GM19452 (cell line): ENCODE data around the gene TBC1D1.

Experiments
- ATAC-seq: cut with Tn5 transposase; IDR thresholded peaks from one replicate; pipeline ENCODE4 v1.9.1; 2021; ENCODE audit not compliant: unreplicated experiment

TBC1D1 gene

GRCh38 chr4:38045289-38045988 is 154.6 kb downstream of the TBC1D1 start:
- ATAC-seq = no peak

- ATAC-seq = no peak
Observed at GRCh38 chr4:38046727-38047489, 156.0 kb downstream of the TBC1D1 start.

DNA sequence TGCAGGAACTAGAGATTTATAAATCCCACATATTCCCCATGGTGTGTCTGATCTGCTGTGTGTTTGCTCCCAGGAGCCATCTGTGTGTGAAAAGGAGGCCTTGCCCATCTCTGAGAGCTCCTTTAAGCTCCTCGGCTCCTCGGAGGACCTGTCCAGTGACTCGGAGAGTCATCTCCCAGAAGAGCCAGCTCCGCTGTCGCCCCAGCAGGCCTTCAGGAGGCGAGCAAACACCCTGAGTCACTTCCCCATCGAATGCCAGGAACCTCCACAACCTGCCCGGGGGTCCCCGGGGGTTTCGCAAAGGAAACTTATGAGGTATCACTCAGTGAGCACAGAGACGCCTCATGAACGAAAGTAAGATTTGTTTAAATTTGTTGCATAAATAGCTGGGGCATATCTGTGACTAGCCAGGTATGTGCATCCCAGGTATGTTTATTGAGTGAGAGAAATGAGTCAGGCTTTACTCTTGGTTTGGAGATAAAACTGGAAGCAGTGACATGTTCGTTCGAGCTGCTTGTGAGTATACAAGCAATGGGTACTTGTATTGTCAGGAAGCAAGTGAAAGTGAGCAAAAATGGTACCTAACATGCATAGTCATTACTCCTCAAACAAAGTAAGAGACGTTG is 158.8 kb downstream of the TBC1D1 start:
- no peak for ATAC-seq

- ATAC-seq = no peak
Observed at GRCh38 chr4:38050560-38051350, 159.9 kb downstream of the TBC1D1 start.

- ATAC-seq = no peak
Observed at GRCh38 chr4:38055566-38055965, 164.7 kb downstream of the TBC1D1 start.

GRCh38 chr4:38056011-38056685 is 165.3 kb downstream of the TBC1D1 start:
- no peak for ATAC-seq

DNA sequence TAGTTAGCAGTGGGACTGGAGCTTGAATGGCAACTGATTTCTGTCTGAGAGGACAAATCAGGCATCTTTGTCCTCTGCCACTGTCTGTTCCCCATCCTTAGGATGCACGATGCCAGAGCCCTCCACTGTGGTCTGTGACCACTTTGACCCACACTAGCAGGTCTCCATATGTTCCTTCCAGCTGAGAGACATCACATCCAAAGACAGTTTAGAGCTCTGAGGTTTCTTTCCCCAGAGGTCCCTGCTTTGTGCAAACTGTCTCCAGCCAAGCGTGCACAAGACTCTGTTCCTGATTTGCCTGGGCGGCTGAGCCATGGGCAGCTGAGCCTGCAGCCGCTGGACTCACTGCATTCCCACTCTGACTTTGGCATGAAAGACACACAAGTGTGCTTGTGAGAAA is 167.3 kb downstream of the TBC1D1 start:
- no peak for ATAC-seq

GRCh38 chr4:38060829-38061431 is 170.0 kb downstream of the TBC1D1 start:
- no peak for ATAC-seq

- peak; percentile 74 for ATAC-seq
Observed at GRCh38 chr4:38062088-38062775, 171.3 kb downstream of the TBC1D1 start.

GRCh38 chr4:38062776-38063097 is 171.9 kb downstream of the TBC1D1 start:
- no peak for ATAC-seq

- no peak for ATAC-seq
Observed at GRCh38 chr4:38065176-38065575, 174.3 kb downstream of the TBC1D1 start.

DNA sequence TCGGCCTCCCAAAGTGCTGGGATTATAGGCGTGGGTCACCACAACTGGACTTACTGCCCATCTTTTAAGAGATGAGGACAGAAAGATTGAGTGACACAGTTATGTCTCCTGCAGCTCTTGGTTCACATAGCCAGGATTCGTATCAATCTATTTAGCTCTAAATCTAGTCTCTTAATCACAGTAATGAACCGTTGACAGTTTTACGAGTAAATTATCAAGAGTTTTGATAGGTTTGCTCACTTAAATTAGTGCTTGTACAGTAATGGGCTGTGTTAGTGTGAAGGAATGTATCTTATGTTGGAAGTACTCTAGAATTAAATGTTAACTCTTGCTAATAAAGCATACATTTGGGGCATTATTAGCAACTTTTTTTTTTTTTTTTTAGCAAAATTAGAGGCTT is 175.0 kb downstream of the TBC1D1 start:
- ATAC-seq = no peak

- no peak for ATAC-seq
Observed at GRCh38 chr4:38067499-38067898, 176.6 kb downstream of the TBC1D1 start.

- no peak for ATAC-seq
Observed at GRCh38 chr4:38068107-38068506, 177.2 kb downstream of the TBC1D1 start.

- ATAC-seq = no peak
Observed at GRCh38 chr4:38069271-38069760, 178.4 kb downstream of the TBC1D1 start.

DNA sequence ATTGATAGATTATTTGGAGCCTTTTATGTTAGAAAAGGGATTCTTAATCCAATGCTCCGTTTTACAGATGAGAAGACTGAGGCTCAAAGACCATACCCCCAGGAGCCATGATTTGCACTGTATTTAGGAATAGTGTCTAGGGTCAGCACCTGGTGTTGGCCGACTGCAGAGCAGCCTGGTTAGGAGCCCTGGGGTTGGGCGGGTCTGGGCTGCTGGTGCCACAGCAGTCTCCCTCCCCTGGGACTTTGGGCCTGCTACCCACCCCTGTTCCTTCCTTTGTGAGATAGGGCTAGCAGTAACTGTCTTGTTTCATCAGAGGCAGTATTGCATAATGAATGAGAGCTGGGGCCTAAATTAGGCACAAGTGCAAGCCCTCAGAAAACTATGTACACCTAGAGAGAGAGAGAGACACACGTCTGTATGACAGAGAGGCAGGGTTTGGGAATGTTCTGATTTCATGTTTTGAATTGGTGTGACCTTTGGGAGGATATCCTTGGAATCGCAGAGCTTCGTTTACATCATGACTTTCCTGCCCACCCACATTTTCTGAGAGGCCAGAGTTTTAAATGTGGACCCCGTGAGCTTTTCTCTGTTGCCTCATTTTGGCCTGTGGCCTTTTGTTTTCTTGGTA is 181.0 kb downstream of the TBC1D1 start:
- ATAC-seq = no peak

DNA sequence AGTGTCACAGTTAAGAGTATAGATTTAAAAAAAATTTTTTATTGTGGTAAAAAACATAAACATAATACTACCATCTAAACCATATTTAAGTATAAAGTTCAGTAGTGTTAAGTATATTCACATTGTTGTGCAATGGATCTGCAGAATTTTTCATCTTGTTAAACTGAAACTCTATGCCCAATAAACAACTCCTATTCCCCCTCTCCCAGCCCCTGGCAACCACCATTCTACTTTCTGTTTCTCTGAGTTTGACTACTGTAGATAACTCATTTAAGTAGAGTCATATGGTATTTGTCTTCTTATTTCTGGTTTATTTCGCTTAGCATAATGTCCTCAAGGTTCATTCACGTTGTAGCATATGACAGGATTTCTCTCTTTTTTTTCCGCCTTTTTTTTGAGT is 181.7 kb downstream of the TBC1D1 start:
- ATAC-seq = no peak

DNA sequence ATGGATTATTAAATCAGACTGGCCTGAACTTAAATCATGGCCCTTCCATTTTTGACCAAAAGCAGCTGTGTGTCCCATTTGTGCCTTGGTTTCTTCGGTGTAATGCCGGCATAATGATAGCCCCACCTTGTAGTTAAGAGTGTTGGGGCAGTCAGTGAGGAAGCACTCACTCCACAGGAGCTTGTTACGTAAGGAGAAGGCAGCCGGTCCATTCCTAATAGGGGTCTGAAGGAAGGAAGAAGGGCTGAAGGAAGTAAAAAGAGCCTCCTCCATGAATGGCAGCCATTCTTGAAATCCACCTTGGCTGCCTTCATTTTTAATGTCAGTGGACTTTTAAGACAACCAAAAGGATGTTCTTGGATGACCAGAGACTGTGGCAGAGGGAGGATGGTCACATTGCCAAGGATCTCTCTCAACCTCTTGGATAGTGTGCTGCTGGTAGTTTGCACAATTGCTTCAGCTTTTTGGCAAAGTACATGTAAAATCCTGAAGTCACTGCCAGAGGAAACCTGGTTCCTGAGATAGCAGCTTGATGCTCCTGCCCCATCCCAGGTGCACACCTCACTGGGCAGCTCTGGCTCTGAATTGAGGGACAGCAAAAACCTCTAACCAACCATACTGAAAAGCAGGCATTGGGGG is 182.8 kb downstream of the TBC1D1 start:
- ATAC-seq = no peak
